T-helper 1 cell treated with Interleukin-12 subunit alpha and Interleukin-12 subunit beta and Interleukin-4 antibody, amounts not matched to agents 30 ng/mL and 1 ng/mL, for 36 hours (primary cell): Measurements from ENCODE around the gene NEUROD1. TPM values are rescaled to one million over a fixed set of nuclear protein-coding genes. Genes with fewer than 3 reads are reported as not detected.

Experiments
- intact Hi-C: fragments of 100-400 bp; cut with micrococcal nuclease; formaldehyde crosslinking; loops from one replicate; pipeline ENCODE4 v1.15.1; 2024
- total RNA-seq: library from RNA; stranded (reverse); gene quantifications from 2 replicates; pipeline ENCODE4 v1.2.3, GENCODE V29; 2022

The NEUROD1 gene
- total RNA-seq, 1 donor from 2014 or later, result not detected

GRCh38 chr2:181680937-181681811, 857 bp upstream of the NEUROD1 start:
- intact Hi-C loops, result loop anchor here (2.0 to 10.0 kb wide), 2 partner anchors 26 to 466 kb away; no protein-coding TSS in a partner anchor

- intact Hi-C loops, result no loop called here
These were observed 755 bp downstream of the NEUROD1 start for GRCh38 chr2:181679544-181679979.

GRCh38 chr2:181678861-181679543, 1.3 kb downstream of the NEUROD1 start:
- intact Hi-C loops, result loop anchor here (1.0 kb wide), 1 partner anchor 7 kb away; no protein-coding TSS in a partner anchor

DNA sequence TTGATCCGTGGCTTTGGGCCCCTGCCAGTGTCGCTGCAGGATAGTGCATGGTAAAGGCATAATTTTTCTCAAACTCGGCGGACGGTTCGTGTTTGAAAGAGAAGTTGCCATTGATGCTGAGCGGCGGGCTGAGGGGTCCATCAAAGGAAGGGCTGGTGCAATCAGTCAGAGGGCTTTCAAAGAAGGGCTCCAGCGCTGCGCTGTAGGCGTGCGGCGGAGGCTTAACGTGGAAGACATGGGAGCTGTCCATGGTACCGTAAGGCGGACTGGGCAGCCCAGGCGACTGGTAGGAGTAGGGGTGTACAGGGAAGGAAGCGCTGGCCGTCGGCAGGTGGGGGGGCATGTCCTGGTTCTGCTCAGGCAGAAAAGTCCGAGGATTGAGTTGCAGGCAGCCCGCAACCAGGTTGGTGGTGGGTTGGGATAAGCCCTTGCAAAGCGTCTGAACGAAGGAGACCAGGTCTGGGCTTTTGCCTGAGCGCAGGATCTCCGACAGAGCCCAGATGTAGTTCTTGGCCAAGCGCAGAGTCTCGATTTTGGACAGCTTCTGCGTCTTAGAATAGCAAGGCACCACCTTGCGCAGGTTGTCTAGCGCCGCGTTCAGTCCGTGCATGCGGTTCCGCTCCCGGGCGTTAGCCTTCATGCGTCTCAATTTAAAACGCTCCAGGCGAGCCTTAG, 2.3 kb downstream of the NEUROD1 start:
- intact Hi-C loops, result loop anchor here (1.0 kb wide), 1 partner anchor 8 kb away; no protein-coding TSS in a partner anchor

DNA sequence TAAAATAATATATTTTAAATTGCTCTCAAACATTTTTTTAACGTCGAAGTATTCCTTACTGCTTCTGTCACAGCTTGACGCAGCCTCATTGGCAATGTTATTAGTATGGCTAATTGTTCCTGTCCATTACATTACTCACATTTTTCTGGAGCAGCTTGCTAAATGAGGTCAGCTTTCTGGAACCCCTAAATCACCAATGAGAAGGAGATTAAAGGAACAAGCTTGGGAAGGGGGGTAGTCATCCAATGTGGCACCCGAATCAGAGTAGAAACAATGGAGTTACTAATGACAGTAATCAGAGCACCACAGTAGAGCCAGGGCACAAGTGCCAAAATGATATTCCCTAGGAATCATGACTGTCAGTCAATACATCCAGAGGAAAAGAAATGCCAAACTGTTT, 5.1 kb downstream of the NEUROD1 start:
- intact Hi-C loops, result no loop called here

DNA sequence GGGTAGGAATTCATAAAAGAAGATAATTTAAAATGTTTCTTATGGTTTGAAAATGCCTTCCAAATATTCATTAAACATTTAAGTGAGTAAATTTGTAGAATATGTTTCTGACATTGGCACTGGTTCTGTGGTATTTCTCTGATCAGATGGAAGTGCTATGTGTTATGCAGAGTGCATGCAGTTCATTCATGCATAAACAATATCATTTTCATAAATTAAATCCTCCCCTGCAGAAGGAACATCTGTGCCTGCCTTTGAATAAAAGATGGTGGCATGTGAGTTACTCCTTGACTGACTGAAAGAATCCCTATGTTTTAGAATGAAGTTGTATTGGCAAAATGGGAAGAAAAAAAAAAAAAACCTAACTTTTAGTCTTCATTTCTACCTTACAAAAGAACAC, 5.9 kb downstream of the NEUROD1 start:
- intact Hi-C loops, result no loop called here

GRCh38 chr2:181673173-181673572, 7.1 kb downstream of the NEUROD1 start:
- intact Hi-C loops, result no loop called here

DNA sequence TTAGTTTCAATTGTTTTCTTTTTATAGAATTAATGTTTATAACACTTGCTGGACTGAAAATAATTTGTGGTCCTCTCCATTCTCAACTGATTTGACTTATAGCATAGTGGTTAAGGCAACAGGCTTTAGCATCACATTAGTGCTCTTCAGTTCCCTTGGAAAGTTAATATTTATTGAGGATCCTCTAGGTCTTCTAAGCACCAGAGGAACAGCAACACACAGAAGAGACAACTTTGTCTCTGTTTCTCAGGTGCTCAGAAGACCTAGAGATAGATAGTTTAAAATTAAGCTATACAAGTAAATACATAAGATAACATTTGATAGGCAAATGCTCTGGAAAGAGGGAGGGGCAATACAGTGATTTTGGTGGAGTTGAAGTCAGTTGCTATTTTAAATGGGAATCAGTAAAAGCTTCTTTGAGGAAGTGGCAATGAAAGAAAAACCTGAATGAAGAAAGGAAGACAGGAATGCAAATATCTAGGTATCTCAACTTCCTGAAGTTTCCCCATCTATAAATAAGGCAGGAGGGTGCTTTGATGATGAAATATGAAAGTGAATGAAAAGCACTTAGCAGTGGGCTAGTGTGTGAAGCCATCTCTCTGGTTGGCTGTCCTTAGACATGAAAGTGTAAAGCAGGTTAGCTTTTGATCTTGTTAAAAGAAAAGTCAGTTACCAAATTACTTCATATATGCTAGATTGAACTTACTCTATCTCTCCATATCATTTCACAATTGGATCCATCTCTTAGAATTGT, 7.9 kb downstream of the NEUROD1 start:
- intact Hi-C loops, result no loop called here

GRCh38 chr2:181670632-181671031, 9.7 kb downstream of the NEUROD1 start:
- intact Hi-C loops, result no loop called here

DNA sequence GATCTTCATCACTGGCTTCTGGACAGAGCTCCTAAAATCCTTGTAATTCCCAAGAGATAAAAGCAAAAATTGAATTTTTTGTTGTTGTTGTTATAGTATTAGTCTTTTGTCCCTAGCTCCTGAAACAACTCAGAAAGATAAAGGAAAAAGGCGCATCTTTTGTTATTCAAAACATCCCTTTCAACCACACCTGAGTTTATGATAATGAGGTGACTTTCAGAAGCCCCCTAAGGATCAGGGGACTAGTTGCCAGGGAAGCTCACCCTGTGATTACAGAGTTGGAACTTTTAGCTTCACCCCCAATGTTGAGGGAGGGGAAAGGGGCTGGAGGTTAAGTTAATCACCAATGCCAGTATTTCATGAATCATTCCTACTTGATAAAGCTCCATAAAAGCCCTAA, 13.1 kb downstream of the NEUROD1 start:
- intact Hi-C loops, result no loop called here

- intact Hi-C loops, result no loop called here
These were observed 18.0 kb downstream of the NEUROD1 start for GRCh38 chr2:181662287-181662686.

DNA sequence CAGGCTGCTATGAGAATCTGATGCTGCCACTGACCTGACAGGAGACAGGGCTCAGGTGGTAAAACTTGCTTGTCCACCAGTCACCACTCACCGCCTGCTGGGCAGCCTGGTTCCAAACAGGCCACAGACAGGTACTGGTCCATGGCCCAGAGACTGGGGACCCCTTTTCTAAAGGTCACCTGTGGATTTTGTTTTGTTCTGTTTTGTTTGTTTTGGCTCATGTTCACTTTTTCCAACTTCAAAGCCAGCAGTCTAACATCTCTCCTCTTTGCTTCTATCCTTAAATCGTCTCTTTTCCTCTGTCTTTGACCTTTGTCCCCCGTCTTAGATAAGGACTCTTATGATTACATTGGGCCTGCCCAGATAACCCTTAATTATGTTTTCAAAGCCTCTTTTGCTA, 20.1 kb downstream of the NEUROD1 start:
- intact Hi-C loops, result no loop called here

GRCh38 chr2:181658444-181658843, 21.9 kb downstream of the NEUROD1 start:
- intact Hi-C loops, result loop anchor here (5.0 kb wide), 1 partner anchor 34 kb away; no protein-coding TSS in a partner anchor

GRCh38 chr2:181657379-181657778, 22.9 kb downstream of the NEUROD1 start:
- intact Hi-C loops, result loop anchor here (5.0 kb wide), 1 partner anchor 35 kb away; no protein-coding TSS in a partner anchor

GRCh38 chr2:181656450-181657291, 23.6 kb downstream of the NEUROD1 start, which contains the start of gene CERKL:
Gene CERKL (minus strand): TSS chr2:181657105. CDS start chr2:181657006, 99 bp downstream.
- intact Hi-C loops, result loop anchor here (5.0 kb wide), 1 partner anchor 36 kb away; no protein-coding TSS in a partner anchor

DNA sequence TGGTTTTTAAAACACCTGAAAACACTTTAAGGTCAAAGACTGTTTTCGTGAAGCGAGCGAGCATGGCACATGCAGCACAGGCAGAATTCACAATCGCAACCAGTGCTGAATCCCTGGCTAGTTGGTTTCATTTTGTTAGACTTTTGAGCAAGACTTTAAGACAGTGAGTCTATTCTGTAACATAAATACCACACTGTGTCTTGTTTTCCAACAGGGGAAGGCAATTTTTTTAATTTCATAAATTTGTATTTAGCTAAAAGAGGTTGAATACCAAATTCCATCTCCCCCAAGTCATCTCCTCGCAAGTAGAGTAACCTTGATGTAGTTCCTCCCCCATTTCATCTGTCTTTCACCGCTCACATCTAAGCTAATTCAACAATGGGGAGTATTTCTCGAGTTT, 24.8 kb downstream of the NEUROD1 start:
- intact Hi-C loops, result loop anchor here (2.0 to 5.0 kb wide), 2 partner anchors 25 to 37 kb away; partner anchors contain the start of gene NEUROD1

DNA sequence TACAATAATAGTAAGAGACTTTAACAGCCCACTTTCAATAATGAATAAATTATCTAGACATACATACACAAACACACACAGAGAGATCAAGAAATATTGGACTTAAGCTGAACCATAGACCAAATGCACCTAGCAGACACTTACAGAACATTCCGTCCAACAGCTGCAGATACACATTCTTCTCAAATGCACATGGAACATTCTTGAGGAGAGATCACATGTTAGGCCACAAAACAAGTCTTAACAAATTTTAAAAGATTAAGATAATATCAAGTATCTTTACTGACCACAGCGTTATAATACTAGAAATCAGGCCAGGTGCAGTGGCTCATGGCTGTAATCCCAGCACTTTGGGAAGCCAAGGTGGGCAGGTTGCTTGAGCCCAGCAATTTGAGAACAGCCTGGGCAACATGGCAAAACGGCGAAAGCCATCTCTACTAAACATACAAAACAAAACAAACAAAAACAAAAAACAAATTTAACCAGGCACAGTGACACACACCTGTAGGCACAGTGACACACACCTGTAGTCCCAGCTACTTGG, 30.8 kb downstream of the NEUROD1 start:
- intact Hi-C loops, result no loop called here

GRCh38 chr2:181648478-181649155, 31.7 kb downstream of the NEUROD1 start:
- intact Hi-C loops, result no loop called here
